GM21723 (cell line): ENCODE data around the gene TRHDE.
"Not testable (repeated sequence)": the region's sequence is repeated elsewhere in the genome, so short reads cannot be mapped to it uniquely, and the experiment has no call there.

Experiments used
- ATAC-seq: cut with Tn5 transposase; IDR thresholded peaks from one replicate; pipeline ENCODE4 v1.9.1; 2021; ENCODE audit warnings: mild to moderate bottlenecking, moderate library complexity; ENCODE audit not compliant: unreplicated experiment

TRHDE gene

GRCh38 chr12:72712025-72712424, 439.9 kb downstream of the TRHDE start:
- not testable (repeated sequence) for ATAC-seq

- no peak for ATAC-seq
These were observed 444.1 kb downstream of the TRHDE start for GRCh38 chr12:72716221-72716620.

GRCh38 chr12:72717036-72717435, 444.9 kb downstream of the TRHDE start:
- no peak for ATAC-seq
